Trophoblast cell (in vitro differentiated cells and primary cell): Measurements from ENCODE around the gene AGPAT3.

Experiments used
- DNase-seq, 2 donors: peaks; one replicate each; pipeline ENCODE4 v3.0.0-alpha.2; 2016
- H2AFZ ChIP-seq: 2 replicates; pipeline ENCODE4 v1.6.1; 2013; ENCODE audit warnings: low read length, moderate library complexity, mild to moderate bottlenecking; ENCODE audit not compliant: insufficient read depth, poor library complexity
- H2AK5ac ChIP-seq: 2 replicates; pipeline ENCODE4 v1.6.1; 2013; ENCODE audit warnings: mild to moderate bottlenecking, low read length
- H2BK120ac ChIP-seq: 2 replicates; pipeline ENCODE4 v1.6.1; 2013; ENCODE audit warnings: low read length, mild to moderate bottlenecking, moderate library complexity; ENCODE audit not compliant: insufficient read depth, poor library complexity
- H2BK12ac ChIP-seq: 2 replicates; pipeline ENCODE4 v1.6.1; 2013; ENCODE audit warnings: mild to moderate bottlenecking, low read length, moderate library complexity
- H2BK5ac ChIP-seq: 2 replicates; pipeline ENCODE4 v1.6.1; 2013; ENCODE audit warnings: low read length, low read depth, moderate library complexity, mild to moderate bottlenecking; ENCODE audit not compliant: poor library complexity
- H3K14ac ChIP-seq: 2 replicates; pipeline ENCODE4 v1.6.1; 2013; ENCODE audit warnings: mild to moderate bottlenecking, low read length
- H3K18ac ChIP-seq: 2 replicates; pipeline ENCODE4 v1.6.1; 2013; ENCODE audit warnings: mild to moderate bottlenecking, low read length
- H3K23ac ChIP-seq: 2 replicates; pipeline ENCODE4 v1.6.1; 2013; ENCODE audit warnings: low read length
- H3K27ac ChIP-seq: 2 replicates; pipeline ENCODE4 v1.5.1; 2013; ENCODE audit warnings: low read depth, mild to moderate bottlenecking, inconsistent platforms, low read length, moderate library complexity
- H3K27me3 ChIP-seq: 2 replicates; pipeline ENCODE4 v1.6.1; 2013; ENCODE audit warnings: inconsistent platforms, mild to moderate bottlenecking, low read length, moderate library complexity; ENCODE audit not compliant: insufficient read depth
- H3K36me3 ChIP-seq, 2 experiments: 1 replicate in 1 of 2; 2 replicates in 1 of 2; pipeline ENCODE4 v1.6.1; 2013; ENCODE audit warnings: low read length in 2 of 2, mild to moderate bottlenecking in 2 of 2, moderate library complexity in 1 of 2; ENCODE audit not compliant: insufficient read depth in 2 of 2, control insufficient read depth in 1 of 2
- H3K4ac ChIP-seq: 2 replicates; pipeline ENCODE4 v1.6.1; 2013; ENCODE audit warnings: low read depth, mild to moderate bottlenecking, low read length, moderate library complexity
- H3K4me1 ChIP-seq, 2 experiments: 1 replicate in 1 of 2; 2 replicates in 1 of 2; pipeline ENCODE4 v1.6.1; 2013; ENCODE audit warnings: low read length in 2 of 2, mild to moderate bottlenecking in 2 of 2, moderate library complexity in 1 of 2; ENCODE audit not compliant: insufficient read depth in 2 of 2, control insufficient read depth in 1 of 2
- H3K4me2 ChIP-seq: 2 replicates; pipeline ENCODE4 v1.6.1; 2013; ENCODE audit warnings: inconsistent platforms, mild to moderate bottlenecking, low read length, moderate library complexity
- H3K4me3 ChIP-seq: 2 replicates; pipeline ENCODE4 v1.5.1; 2013; ENCODE audit warnings: mild to moderate bottlenecking, low read depth, low read length, inconsistent platforms
- H3K79me1 ChIP-seq: one replicate; pipeline ENCODE4 v1.6.1; 2013; ENCODE audit warnings: low read length
- H3K79me2 ChIP-seq: 2 replicates; pipeline ENCODE4 v1.6.1; 2013; ENCODE audit warnings: low read length, mild to moderate bottlenecking; ENCODE audit not compliant: control insufficient read depth, insufficient read depth, poor library complexity
- H3K9ac ChIP-seq: 2 replicates; pipeline ENCODE4 v1.6.1; 2013; ENCODE audit warnings: mild to moderate bottlenecking, low read length
- H3K9me3 ChIP-seq: 2 replicates; pipeline ENCODE4 v1.6.1; 2013; ENCODE audit warnings: low read depth, mild to moderate bottlenecking, control low read depth, inconsistent platforms, low read length; ENCODE audit not compliant: insufficient read depth
- H4K12ac ChIP-seq: 2 replicates; pipeline ENCODE4 v1.6.1; 2013; ENCODE audit warnings: low read depth, mild to moderate bottlenecking, low read length, moderate library complexity
- H4K8ac ChIP-seq: 2 replicates; pipeline ENCODE4 v1.6.1; 2013; ENCODE audit warnings: low read depth, mild to moderate bottlenecking, low read length, moderate library complexity
- H4K91ac ChIP-seq: one replicate; pipeline ENCODE4 v1.6.1; 2013; ENCODE audit warnings: low read depth, mild to moderate bottlenecking, low read length, moderate library complexity
- WGBS: extraction: QIAGEN DNeasy Blood & Tissue Kit; methylation state at CpG from one replicate; pipeline ENCODE4 v1.1.7; 2013; ENCODE audit warnings: missing lambda C conversion rate; ENCODE audit not compliant: insufficient read length, insufficient coverage; ENCODE audit errors: extremely low coverage; 5-methylcytosine and 5-hydroxymethylcytosine counted together

Gene AGPAT3

GRCh38 chr21:43967981-43968380 is 103.0 kb downstream of the AGPAT3 start:
- H2BK12ac ChIP-seq: no peak overlapping the region
- no peaks in the 10 kb centered on the region for H3K9me3 ChIP-seq
- no peak overlapping the region for H3K18ac ChIP-seq
- H2AK5ac ChIP-seq: no peak overlapping the region
- no peak overlapping the region for H3K9ac ChIP-seq
- H3K79me1 ChIP-seq: no peaks in the 10 kb centered on the region
- H3K4me3 ChIP-seq: no peak overlapping the region
- WGBS: no CpG with 5 or more reads among the region's 15 CpGs
- H2BK120ac ChIP-seq: no peak overlapping the region
- no peaks in the 10 kb centered on the region for H3K79me2 ChIP-seq
- no peak overlapping the region for H4K91ac ChIP-seq
- H4K12ac ChIP-seq: no peak overlapping the region
- H3K4ac ChIP-seq: no peak overlapping the region
- peaks cover 0 to 3% of the 10 kb centered on the region in 2 experiments for H3K36me3 ChIP-seq
- H3K23ac ChIP-seq: no peak overlapping the region
- no peak overlapping the region for H3K4me2 ChIP-seq
- no peak overlapping the region for H2AFZ ChIP-seq
- H3K4me1 ChIP-seq: no peaks in the 10 kb centered on the region
- DNase-seq: no peak
- H3K27ac ChIP-seq: no peak overlapping the region
- H3K27me3 ChIP-seq: no peaks in the 10 kb centered on the region
- H3K14ac ChIP-seq: no peak overlapping the region
- no peak overlapping the region for H4K8ac ChIP-seq
- H2BK5ac ChIP-seq: no peak overlapping the region

DNA sequence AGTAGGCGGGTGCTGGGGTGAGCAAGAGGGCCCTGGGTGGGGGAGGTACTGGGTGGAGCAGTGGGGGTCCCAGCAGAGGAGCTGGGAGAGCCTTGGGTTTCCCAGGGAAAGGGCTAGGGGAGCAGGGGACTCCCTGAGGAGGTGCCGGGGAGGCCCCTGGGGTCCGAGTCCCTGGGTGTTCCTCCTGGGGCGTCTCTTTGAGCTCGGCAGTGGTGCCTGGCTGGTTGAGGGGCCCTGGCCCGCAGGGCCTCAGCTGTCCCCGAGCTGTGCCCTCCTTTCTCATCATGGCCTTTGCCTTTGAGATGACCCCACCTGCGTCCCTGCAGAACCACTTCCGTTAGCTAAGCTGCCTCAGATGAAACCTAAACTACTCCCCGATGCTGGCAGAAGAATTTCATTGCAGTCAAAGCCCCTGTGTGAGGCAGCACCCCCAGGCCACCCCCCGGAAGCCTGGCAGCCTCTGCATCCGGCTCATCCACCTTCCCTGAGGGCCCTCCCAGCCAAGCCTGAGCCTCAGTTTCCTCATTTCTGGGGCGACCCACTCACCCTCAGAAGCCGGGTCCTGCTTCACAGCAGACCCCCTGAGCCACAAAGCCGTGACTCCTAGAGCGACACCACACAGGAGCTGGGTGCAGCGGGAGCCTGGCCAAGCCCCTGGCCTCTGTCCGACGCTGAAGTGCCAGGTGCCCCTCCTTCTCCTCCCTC is 103.5 kb downstream of the AGPAT3 start:
- no peak for DNase-seq
- Histone ChIP-seq H2BK5ac (no peak overlapping the region), H3K36me3 (peaks cover 0 to 3% of the 10 kb centered on the region in 2 experiments), H3K27ac (no peak overlapping the region), H3K9me3 (no peaks in the 10 kb centered on the region), H3K79me1 (no peaks in the 10 kb centered on the region), H3K4me3 (no peak overlapping the region), H4K91ac (no peak overlapping the region), H3K23ac (no peak overlapping the region), H4K12ac (no peak overlapping the region), H2BK120ac (no peak overlapping the region), H3K18ac (no peak overlapping the region), H3K9ac (no peak overlapping the region), H2BK12ac (no peak overlapping the region), H3K27me3 (no peaks in the 10 kb centered on the region), H2AFZ (no peak overlapping the region), H2AK5ac (no peak overlapping the region), H3K4me1 (no peaks in the 10 kb centered on the region), H3K4me2 (no peak overlapping the region), H4K8ac (no peak overlapping the region), H3K79me2 (no peaks in the 10 kb centered on the region), H3K14ac (no peak overlapping the region), H3K4ac (no peak overlapping the region)
- no CpG with 5 or more reads among the region's 19 CpGs for WGBS

DNA sequence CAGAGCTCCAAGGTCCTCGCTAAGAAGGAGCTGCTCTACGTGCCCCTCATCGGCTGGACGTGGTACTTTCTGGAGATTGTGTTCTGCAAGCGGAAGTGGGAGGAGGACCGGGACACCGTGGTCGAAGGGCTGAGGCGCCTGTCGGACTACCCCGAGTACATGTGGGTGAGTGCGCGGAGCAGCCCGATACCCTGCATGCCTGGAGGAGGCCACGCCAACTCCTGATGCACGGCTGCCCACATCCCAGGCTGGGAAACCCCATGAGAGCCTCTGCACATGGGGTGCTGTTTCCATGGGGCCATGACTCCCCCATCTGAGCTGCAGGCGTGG is 104.1 kb downstream of the AGPAT3 start:
- Histone ChIP-seq H2BK120ac (no peak overlapping the region), H3K9me3 (no peaks in the 10 kb centered on the region), H3K4me2 (no peak overlapping the region), H3K4ac (no peak overlapping the region), H3K36me3 (peaks cover 0 to 3% of the 10 kb centered on the region in 2 experiments), H4K8ac (no peak overlapping the region), H3K14ac (no peak overlapping the region), H3K9ac (no peak overlapping the region), H3K4me1 (no peaks in the 10 kb centered on the region), H4K12ac (no peak overlapping the region), H2BK12ac (no peak overlapping the region), H2AK5ac (no peak overlapping the region), H3K18ac (no peak overlapping the region), H3K27me3 (no peaks in the 10 kb centered on the region), H2BK5ac (no peak overlapping the region), H3K79me1 (no peaks in the 10 kb centered on the region), H3K4me3 (no peak overlapping the region), H3K27ac (no peak overlapping the region), H3K79me2 (no peaks in the 10 kb centered on the region), H2AFZ (no peak overlapping the region), H3K23ac (no peak overlapping the region), H4K91ac (no peak overlapping the region)
- no peak for DNase-seq
- WGBS: no CpG with 5 or more reads among the region's 17 CpGs

- Histone ChIP-seq H3K79me2 (no peaks in the 10 kb centered on the region), H3K4me1 (no peaks in the 10 kb centered on the region), H3K79me1 (no peaks in the 10 kb centered on the region), H3K9ac (no peak overlapping the region), H3K4me3 (no peak overlapping the region), H3K27ac (no peak overlapping the region), H3K36me3 (peaks cover 0 to 3% of the 10 kb centered on the region in 2 experiments), H2BK120ac (no peak overlapping the region), H3K9me3 (peaks cover 2% of the 10 kb centered on the region), H3K4ac (no peak overlapping the region), H4K12ac (no peak overlapping the region), H4K91ac (no peak overlapping the region), H3K14ac (no peak overlapping the region), H3K27me3 (no peaks in the 10 kb centered on the region), H2BK12ac (no peak overlapping the region), H3K23ac (no peak overlapping the region), H3K18ac (no peak overlapping the region), H2AK5ac (no peak overlapping the region), H3K4me2 (no peak overlapping the region), H4K8ac (no peak overlapping the region), H2BK5ac (no peak overlapping the region), H2AFZ (no peak overlapping the region)
- no CpG with 5 or more reads among the region's 18 CpGs for WGBS
- no peak for DNase-seq
Measured at GRCh38 chr21:43970551-43970950, 105.5 kb downstream of the AGPAT3 start.
